GM12891 (cell line): ENCODE results near the gene SOAT1.

Experiments
- PAX5 ChIP-seq: IDR thresholded peaks from 2 replicates; pipeline ENCODE4 v1.6.1; 2011; ENCODE audit warnings: low read length, moderate library complexity, mild to moderate bottlenecking; ENCODE audit not compliant: insufficient read depth, severe bottlenecking
- POLR2A ChIP-seq: IDR thresholded peaks from 2 replicates; pipeline ENCODE4 v1.6.1; 2011; ENCODE audit warnings: low read depth, low read length, control low read depth
- POLR2AphosphoS5 ChIP-seq: IDR thresholded peaks from 2 replicates; pipeline ENCODE4 v1.6.1; 2011; ENCODE audit warnings: low read depth, low read length, control low read depth
- POU2F2 ChIP-seq: IDR thresholded peaks from 2 replicates; pipeline ENCODE4 v1.6.1; 2011; ENCODE audit warnings: low read depth, mild to moderate bottlenecking, control low read depth, low read length, moderate library complexity
- SPI1 ChIP-seq: IDR thresholded peaks from 2 replicates; pipeline ENCODE4 v1.6.1; 2011; ENCODE audit warnings: low read depth, low read length, control low read depth

DNA sequence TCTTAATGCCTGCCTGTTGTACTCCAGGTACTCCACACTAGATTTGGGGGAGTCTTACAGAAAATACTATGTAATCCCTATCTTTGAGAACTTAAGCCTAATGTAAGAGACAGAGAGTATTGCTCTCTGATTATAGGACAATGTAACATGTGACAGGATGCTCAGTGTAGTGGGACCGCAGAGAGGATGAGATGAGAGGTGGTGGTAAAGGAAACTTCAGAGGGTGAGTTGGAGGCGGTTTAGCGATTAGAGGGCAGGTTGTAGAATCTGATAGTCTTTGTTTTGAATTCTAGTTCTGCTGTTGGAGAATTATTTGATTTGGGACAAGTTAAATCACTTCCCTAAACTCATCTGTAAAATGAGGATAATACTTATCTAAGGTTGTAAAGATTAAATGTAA, 5.4 kb downstream of the SOAT1 start:
- TF ChIP-seq POLR2A (no peak), POLR2AphosphoS5 (no peak), SPI1 (no peak), POU2F2 (no peak), PAX5 (no peak)
